ENCODE results near the gene SLC30A1.

Gene SLC30A1

GRCh38 chr1:211526101-211526500 lies 52.9 kb downstream of the SLC30A1 start:
- in situ Hi-C loops (cut with HindIII; ENCODE audit: low sequenced_read_pairs): no loop called here
- TF ChIP-seq CTCF (IDR thresholded peaks at IDR 0.05; ENCODE audit: low read depth, low read length): no peak
- no peak for DNase-seq (ENCODE audit: low read depth, low spot score)
- H3K4me3 ChIP-seq (ENCODE audit: low read depth, low read length): no peak overlapping the region

- in situ Hi-C loops (cut with HindIII; ENCODE audit: low sequenced_read_pairs): no loop called here
- TF ChIP-seq CTCF (IDR thresholded peaks at IDR 0.05; ENCODE audit: low read depth, low read length): no peak
- no peak overlapping the region for H3K4me3 ChIP-seq (ENCODE audit: low read depth, low read length)
- no peak for DNase-seq (ENCODE audit: low read depth, low spot score)
Observed at GRCh38 chr1:211525101-211525676, 53.8 kb downstream of the SLC30A1 start.

DNA sequence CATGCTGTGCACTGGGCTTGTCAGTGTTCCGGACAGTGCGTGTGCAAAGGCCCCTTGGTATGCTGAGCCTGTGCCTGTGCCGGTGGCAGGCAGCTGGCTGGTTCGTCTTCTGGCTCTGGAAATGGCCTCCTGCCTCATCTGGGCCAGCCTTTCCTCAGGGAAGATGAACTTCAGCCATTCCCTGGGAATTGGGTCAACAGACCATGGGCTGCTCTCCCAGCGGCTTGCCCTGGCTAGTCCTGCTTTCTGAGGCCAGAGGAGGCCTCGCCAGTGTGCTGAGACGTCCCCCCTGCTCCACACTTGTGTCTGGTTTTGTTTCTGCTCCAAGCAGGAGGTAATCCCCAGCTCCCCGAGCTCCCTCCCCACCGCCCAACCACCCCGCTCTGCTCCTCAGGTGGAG lies 54.4 kb downstream of the SLC30A1 start:
- in situ Hi-C loops (cut with HindIII; ENCODE audit: low sequenced_read_pairs): no loop called here
- DNase-seq (ENCODE audit: low read depth, low spot score): no peak
- no peak for TF ChIP-seq CTCF (IDR thresholded peaks at IDR 0.05; ENCODE audit: low read depth, low read length)
- no peak overlapping the region for H3K4me3 ChIP-seq (ENCODE audit: low read depth, low read length)

DNA sequence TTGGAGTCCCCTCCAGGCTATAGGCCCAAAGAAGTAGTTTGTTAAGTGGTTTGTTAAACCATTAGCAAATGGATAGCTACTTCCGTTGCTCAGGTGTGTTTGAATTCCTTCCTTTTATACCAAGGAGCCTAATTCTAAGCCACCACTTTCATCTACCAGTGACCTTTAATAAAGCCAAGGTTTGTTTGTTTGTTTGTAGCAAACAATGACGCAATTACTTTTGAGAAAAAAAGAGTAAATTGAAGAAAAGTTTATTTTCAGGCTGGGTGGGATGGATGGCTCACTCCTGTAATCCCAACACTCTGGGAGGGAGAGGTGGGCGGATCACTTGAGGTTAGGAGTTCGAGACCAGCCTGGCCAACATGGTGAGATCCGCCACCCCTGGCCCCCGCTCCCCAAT lies 56.2 kb downstream of the SLC30A1 start:
- no peak for DNase-seq (ENCODE audit: low read depth, low spot score)
- TF ChIP-seq CTCF (IDR thresholded peaks at IDR 0.05; ENCODE audit: low read depth, low read length): no peak
- in situ Hi-C loops (cut with HindIII; ENCODE audit: low sequenced_read_pairs): no loop called here
- H3K4me3 ChIP-seq (ENCODE audit: low read depth, low read length): no peak overlapping the region

Data from astrocyte of the spinal cord (primary cell).